Measurements from ENCODE around the gene SYT9.

Gene SYT9

DNA sequence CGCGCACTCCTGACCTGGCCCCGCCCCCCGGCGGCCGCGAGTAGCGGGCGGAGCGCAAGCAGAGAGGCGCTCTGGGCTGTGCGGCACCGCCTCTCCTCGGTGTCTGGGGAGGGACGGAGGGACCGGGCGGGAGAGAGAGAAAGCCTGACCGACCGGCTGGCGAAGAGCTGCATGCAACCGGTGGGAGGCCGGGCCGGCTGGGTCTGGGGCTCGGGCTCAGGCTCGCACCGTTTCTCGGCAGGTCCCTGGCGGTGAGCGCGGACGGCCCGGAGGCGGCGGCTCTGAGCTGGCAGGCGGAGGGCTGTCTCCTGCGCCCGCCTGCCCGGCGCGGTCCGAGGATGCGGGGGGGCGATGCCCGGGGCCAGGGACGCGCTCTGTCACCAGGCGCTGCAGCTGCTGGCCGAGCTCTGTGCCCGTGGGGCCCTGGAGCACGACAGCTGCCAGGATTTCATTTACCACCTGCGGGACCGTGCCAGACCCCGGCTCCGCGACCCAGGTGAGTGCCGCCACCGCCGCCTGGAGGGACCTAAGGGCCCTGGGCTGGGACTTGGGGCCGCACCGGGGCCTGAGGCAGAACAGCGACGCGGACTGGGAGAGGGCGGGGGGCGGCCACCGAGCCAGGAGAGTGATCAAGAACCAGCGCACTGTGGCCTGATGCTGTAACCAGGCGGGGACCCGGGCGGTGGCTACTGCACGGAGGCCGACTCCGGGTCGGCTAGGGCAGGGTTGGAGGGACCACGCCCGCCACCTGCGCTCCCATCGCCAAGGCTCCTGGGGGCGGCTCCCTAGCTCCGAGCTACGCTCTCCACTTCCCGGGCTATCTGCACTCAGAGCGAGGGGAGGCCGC is at the start of gene SYT9:
TSS of gene SYT9 (plus strand) at position 69 of the 847 bp plus-strand sequence. CDS start at position 352, 283 bp downstream.
- no peak within 1 kb of the TSS for H3K4me3 ChIP-seq (ENCODE audit: low read length)
- TF ChIP-seq ZNF274 (IDR thresholded peaks at IDR 0.05; ENCODE audit: low read depth, low read length), result no peak

GRCh38 chr11:7202412-7202811 is 49.3 kb upstream of the SYT9 start:
- H3K4me3 ChIP-seq (ENCODE audit: low read length), result no peak overlapping the region
- no peak for TF ChIP-seq ZNF274 (IDR thresholded peaks at IDR 0.05; ENCODE audit: low read depth, low read length)

- no peak for TF ChIP-seq ZNF274 (IDR thresholded peaks at IDR 0.05; ENCODE audit: low read depth, low read length)
These were observed 46.9 kb upstream of the SYT9 start for GRCh38 chr11:7204778-7205177.

DNA sequence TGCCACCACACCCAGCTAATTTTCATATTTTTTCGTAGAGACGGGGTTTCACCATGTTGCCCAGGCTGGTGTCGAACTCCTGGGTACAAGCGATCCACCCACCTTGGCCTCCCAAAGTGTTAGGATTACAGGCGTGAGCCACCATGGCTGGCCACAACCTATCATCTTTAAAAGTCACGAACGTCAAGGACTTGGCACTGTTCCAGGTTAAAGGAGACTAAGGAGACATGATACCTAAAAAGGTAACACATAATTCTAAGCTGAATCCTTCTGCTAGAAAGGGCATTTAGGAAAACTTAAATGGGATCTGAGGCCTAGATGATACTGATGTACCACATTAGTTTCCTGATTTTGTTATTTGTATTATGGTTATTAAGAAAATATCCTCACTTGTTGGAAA is 43.3 kb upstream of the SYT9 start:
- no peak overlapping the region for H3K4me3 ChIP-seq (ENCODE audit: low read length)
- no peak for TF ChIP-seq ZNF274 (IDR thresholded peaks at IDR 0.05; ENCODE audit: low read depth, low read length)

More at GRCh38 chr11:7204778-7205177, 46.9 kb upstream of the SYT9 start:
- no peak overlapping the region for H3K4me3 ChIP-seq (ENCODE audit: low read length)

DNA sequence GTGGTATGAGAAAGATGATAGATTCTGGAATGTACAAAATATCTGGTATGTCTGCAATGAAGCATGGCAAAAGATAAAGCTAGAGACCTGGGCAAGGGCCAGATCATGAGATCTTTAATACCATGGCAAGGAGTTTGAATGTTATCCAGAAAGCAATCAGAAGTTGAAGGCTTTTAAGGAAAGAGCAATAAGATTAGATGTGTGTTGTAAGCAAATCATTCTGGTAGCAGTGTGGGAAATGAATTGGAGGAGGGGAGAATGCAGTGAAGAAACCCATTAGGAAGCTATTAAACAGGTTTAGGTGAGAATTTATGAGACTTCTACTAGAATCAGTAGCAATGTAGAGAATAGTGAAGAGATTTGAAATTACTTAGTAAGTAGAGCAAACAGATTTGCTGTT is 32.2 kb upstream of the SYT9 start:
- no peak overlapping the region for H3K4me3 ChIP-seq (ENCODE audit: low read length)
- no peak for TF ChIP-seq ZNF274 (IDR thresholded peaks at IDR 0.05; ENCODE audit: low read depth, low read length)

- H3K4me3 ChIP-seq (ENCODE audit: low read length), result no peak overlapping the region
- TF ChIP-seq ZNF274 (IDR thresholded peaks at IDR 0.05; ENCODE audit: low read depth, low read length), result no peak
These were observed 31.1 kb upstream of the SYT9 start for GRCh38 chr11:7220636-7221035.

- H3K4me3 ChIP-seq (ENCODE audit: low read length), result no peak overlapping the region
- no peak for TF ChIP-seq ZNF274 (IDR thresholded peaks at IDR 0.05; ENCODE audit: low read depth, low read length)
These were observed 29.1 kb upstream of the SYT9 start for GRCh38 chr11:7222619-7223018.

- TF ChIP-seq ZNF274 (IDR thresholded peaks at IDR 0.05; ENCODE audit: low read depth, low read length), result no peak
- H3K4me3 ChIP-seq (ENCODE audit: low read length), result no peak overlapping the region
These were observed 11.8 kb upstream of the SYT9 start for GRCh38 chr11:7239877-7240276.

- H3K4me3 ChIP-seq (ENCODE audit: low read length), result no peak overlapping the region
- TF ChIP-seq ZNF274 (IDR thresholded peaks at IDR 0.05; ENCODE audit: low read depth, low read length), result no peak
These were observed 6.4 kb upstream of the SYT9 start for GRCh38 chr11:7245341-7245740.

DNA sequence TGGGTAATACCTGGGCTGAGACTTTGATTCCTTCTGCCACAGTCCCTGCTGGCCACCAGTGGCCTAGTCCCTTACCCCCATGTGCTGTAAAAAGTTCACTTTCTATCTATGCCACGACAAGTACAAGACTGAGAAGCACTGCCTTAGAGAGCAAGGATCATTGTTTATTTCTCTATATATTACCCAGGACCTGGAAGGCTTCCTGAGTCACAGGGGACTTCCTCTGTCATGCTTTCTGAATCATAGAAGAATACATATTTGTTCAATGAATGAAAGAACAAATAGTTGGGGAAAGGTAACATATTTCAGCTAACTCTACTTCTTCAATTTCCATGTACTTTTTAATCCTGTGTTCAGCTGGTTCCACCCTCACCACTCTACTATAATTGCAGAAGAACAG is 5.5 kb upstream of the SYT9 start:
- H3K4me3 ChIP-seq (ENCODE audit: low read length), result no peak overlapping the region
- TF ChIP-seq ZNF274 (IDR thresholded peaks at IDR 0.05; ENCODE audit: low read depth, low read length), result no peak

DNA sequence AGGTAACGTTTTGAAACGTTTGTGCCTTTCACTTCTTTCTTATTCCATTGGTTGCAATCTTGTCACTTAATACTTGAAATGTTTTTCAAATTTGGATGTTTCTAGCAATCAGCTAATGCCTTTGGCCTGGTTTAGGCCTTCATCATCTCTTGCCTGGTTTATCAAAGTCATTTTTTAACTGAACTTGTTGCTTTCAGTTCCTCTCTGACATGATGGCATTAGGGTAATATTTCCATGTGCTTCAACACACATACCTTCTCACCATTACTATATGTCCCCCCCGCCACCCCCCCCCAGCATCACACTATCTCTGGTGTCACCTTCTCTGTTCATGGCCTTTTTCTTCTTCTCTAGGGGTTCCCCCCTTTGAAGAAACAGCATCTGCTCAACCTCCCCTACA is 1.5 kb upstream of the SYT9 start:
- H3K4me3 ChIP-seq (ENCODE audit: low read length), result no peak overlapping the region
- no peak for TF ChIP-seq ZNF274 (IDR thresholded peaks at IDR 0.05; ENCODE audit: low read depth, low read length)

DNA sequence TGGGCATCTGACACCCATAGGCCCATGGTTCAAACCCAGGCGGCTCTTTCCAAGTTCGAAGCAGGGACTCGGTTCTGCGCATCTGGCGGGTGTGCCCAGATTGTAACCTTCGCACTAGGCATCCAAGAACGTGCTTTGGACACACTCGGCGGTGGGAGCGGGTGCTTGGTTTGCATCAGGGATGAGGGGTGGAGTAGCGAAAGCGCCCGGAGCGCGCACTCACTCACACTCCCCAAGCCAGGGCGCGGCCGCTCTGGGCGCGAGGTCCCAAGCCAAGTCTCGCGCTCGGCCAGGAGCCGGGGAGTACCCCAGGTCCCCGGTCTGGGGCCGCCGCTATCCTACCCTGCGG is 243 bp upstream of the SYT9 start:
- no peak overlapping the region for H3K4me3 ChIP-seq (ENCODE audit: low read length)
- TF ChIP-seq ZNF274 (IDR thresholded peaks at IDR 0.05; ENCODE audit: low read depth, low read length), result no peak

- TF ChIP-seq ZNF274 (IDR thresholded peaks at IDR 0.05; ENCODE audit: low read depth, low read length), result no peak
- no peak overlapping the region for H3K4me3 ChIP-seq (ENCODE audit: low read length)
These were observed 1.0 kb downstream of the SYT9 start for GRCh38 chr11:7252683-7253213.

- TF ChIP-seq ZNF274 (IDR thresholded peaks at IDR 0.05; ENCODE audit: low read depth, low read length), result no peak
- H3K4me3 ChIP-seq (ENCODE audit: low read length), result no peak overlapping the region
These were observed 2.1 kb downstream of the SYT9 start for GRCh38 chr11:7253800-7254199.

- TF ChIP-seq ZNF274 (IDR thresholded peaks at IDR 0.05; ENCODE audit: low read depth, low read length), result no peak
- no peak overlapping the region for H3K4me3 ChIP-seq (ENCODE audit: low read length)
These were observed 3.1 kb downstream of the SYT9 start for GRCh38 chr11:7254731-7255291.
